ENCODE data around the gene PGC. TPM values are rescaled to one million over a fixed set of nuclear protein-coding genes. Genes with fewer than 3 reads are reported as not detected.

The PGC gene
- total and polyA plus RNA-seq, 8 donors, result 1.0 to 33.6 (median 3.2) TPM

DNA sequence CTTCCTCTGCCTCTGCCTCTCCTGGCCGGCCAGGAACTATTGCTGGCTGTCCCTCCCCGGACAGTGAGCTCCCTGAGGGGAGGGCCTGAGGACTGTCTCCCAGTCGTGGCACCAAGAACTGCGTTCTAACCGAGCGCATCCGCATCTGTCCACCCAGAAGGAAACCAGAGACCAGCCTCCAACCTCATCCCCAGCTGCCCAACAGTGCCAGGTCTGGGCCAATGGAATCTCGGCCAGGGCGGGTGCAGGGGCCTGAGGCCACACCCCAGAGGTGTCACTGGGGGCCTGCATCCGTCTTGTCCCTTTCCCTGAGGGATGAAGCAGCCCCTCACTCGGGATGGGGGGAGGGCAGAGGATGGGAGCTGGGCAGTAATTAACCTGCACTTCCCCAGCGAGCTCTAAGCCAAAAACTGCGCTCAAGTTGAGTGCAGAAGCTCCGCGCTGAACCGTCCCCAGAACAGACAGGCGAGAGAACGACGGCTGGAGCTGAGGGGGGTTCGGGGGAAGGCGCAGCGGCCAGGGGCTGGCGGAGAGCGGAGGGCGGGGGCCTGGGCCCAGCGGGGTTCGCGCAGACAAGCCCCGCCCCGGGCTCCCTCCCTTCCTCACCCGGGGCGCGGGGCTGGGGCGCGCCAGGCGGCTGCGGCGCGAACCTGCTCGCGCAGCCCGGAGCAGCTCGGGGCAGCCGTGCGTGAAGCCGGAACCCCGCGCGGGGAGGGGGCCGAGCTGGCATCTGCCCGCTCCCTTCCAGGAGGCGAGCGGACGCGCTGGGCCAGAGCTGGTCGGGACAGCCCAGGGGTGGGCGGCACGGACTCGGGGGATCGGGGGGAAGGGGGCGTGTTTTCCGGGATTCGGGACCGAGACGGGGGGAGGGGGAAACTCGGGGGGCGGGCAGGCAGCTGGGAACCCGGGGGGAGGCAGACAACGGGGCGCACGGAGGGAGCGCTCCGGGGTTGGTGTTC, 13.2 kb downstream of the PGC start:
- whole genome bisulfite sequencing, 2 donors, result 3% methylated on average over 55 to 73 of the region's 73 CpGs
- H3K9me3 ChIP-seq, result no peaks in the 10 kb centered on the region
- intact Hi-C loops (cut with DNase I), result no loop called here
- TF ChIP-seq, protein P1, sequence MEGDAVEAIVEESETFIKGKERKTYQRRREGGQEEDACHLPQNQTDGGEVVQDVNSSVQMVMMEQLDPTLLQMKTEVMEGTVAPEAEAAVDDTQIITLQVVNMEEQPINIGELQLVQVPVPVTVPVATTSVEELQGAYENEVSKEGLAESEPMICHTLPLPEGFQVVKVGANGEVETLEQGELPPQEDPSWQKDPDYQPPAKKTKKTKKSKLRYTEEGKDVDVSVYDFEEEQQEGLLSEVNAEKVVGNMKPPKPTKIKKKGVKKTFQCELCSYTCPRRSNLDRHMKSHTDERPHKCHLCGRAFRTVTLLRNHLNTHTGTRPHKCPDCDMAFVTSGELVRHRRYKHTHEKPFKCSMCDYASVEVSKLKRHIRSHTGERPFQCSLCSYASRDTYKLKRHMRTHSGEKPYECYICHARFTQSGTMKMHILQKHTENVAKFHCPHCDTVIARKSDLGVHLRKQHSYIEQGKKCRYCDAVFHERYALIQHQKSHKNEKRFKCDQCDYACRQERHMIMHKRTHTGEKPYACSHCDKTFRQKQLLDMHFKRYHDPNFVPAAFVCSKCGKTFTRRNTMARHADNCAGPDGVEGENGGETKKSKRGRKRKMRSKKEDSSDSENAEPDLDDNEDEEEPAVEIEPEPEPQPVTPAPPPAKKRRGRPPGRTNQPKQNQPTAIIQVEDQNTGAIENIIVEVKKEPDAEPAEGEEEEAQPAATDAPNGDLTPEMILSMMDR (IDR thresholded peaks at IDR 0.05), result no peak
- H3K27me3 ChIP-seq, result no peaks in the 10 kb centered on the region
- ATAC-seq (peak; percentile 64 to 81 (median 70)), FAIRE-seq (no peak), DNase-seq (peak; percentile 55 to 85 (median 68))
- H3K36me3 ChIP-seq, result no peaks in the 10 kb centered on the region
- peak overlapping the region; percentile 64 to 95 (median 88) for H3K4me3 ChIP-seq
- peak overlapping the region; percentile 81 to 94 (median 86) for H3K27ac ChIP-seq
- H3K4me1 ChIP-seq, result peaks cover 0 to 9% (median 0%) of the 10 kb centered on the region in 3 donors

DNA sequence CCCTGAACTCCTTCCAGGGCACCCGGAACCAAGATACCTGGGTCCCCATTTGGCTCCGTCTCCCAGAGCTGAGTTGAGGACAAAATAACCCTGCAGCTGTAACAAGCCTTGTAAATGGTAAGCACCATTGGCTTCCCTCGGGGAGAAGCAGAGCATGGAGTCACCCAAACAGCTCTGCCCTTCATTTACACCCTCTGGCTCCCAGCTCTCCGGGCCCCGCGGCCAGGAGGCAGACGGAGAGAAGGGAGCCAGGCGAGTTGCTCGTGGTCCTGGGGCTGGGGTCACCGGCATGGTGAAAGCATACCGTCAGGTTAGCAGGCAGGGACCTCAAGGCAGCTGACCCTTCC, 13.9 kb downstream of the PGC start:
- intact Hi-C loops (cut with DNase I), result no loop called here
- Histone ChIP-seq H3K4me3 (peak overlapping the region in 2 of 4 donors; percentile 93 to 95), H3K27me3 (no peaks in the 10 kb centered on the region), H3K4me1 (peaks cover 0 to 9% (median 0%) of the 10 kb centered on the region in 3 donors), H3K27ac (peak overlapping the region in 3 of 4 donors; percentile 83 to 94 (median 88)), H3K36me3 (no peaks in the 10 kb centered on the region), H3K9me3 (no peaks in the 10 kb centered on the region)
- FAIRE-seq (no peak), ATAC-seq (no peak), DNase-seq (no peak)
- 59 to 62% methylated on average over 9 to 11 of the region's 11 CpGs for WGBS, 2 donors
- TF ChIP-seq, protein P1 (IDR thresholded peaks at IDR 0.05), result no peak

DNA sequence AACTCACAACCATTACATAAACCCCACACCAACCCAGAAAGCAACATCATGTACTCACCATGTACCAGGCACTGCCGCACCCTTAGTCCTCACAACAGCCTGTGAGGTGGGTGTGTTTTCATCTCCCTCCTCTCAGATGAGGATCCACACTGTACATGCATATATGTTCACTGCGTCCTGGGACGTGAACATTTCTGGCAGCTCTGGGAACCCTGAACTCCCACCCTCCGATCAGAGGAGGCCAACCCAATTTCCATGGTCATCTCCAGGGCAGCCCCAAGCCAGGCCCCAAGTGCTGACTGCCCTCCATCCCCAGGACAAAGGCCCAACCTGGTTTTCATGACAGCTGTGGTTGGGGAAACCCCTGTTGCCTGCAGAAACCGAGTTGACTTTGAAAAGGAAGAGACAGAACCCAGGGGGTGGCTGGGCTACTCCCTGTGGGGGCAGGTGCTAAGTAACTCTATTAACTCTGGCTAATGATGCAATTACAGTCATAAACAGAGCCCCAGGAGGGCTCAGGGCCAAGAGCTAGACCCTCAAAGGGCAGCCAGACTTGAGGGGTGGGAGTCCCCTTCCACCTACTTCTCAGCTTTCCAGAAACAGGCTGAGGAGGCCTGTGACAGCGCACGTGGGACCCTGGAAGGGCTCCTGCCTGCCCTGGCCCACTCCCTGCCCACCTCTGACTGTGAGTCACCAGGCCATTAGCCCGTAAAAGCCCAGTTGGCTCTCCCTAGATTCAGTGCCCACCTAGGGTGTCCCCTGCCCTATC, 14.4 kb downstream of the PGC start:
- H3K27ac ChIP-seq, result peak overlapping the region in 3 of 4 donors; percentile 83 to 94 (median 88)
- H3K36me3 ChIP-seq, result no peaks in the 10 kb centered on the region
- H3K27me3 ChIP-seq, result no peaks in the 10 kb centered on the region
- H3K4me1 ChIP-seq, result peaks cover 0 to 9% (median 0%) of the 10 kb centered on the region in 3 donors
- DNase-seq (peak in 1 of 6 donors; percentile 38), FAIRE-seq (no peak), ATAC-seq (no peak)
- peak overlapping the region in 1 of 4 donors; percentile 95 for H3K4me3 ChIP-seq
- TF ChIP-seq, protein P1 (IDR thresholded peaks at IDR 0.05), result no peak
- 72 to 74% methylated on average over 8 of the region's 8 CpGs for WGBS, 2 donors
- intact Hi-C loops (cut with DNase I), result no loop called here
- no peaks in the 10 kb centered on the region for H3K9me3 ChIP-seq

DNA sequence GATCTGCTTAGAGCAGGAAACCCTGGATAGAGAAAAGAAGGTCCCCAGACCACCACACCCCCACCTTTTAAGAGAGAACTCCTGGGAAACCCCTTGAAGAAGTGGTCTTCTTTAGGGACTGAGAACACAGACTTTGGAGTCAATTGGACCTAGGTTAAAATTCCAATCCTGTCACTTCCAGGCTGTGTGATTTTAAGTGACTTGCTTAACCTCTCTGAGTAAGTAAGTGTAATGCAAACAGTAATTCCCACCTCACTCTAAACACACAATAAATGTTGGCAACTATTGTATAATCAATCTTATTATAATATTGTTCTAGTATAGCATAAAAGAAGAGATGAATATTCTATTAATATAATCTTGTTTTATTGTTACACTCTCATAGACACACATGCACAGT, 15.0 kb downstream of the PGC start:
- intact Hi-C loops (cut with DNase I), result no loop called here
- ATAC-seq, result no peak
- FAIRE-seq, result no peak
- TF ChIP-seq, protein P1 (IDR thresholded peaks at IDR 0.05), result no peak
- DNase-seq, result no peak
- Histone ChIP-seq H3K36me3 (no peaks in the 10 kb centered on the region), H3K9me3 (no peaks in the 10 kb centered on the region), H3K27me3 (no peaks in the 10 kb centered on the region), H3K27ac (no peak overlapping the region), H3K4me1 (peaks cover 0 to 9% (median 0%) of the 10 kb centered on the region in 3 donors), H3K4me3 (no peak overlapping the region)

Measured in pancreas (tissue), 10 donors.